WTC11 (cell line): Measurements from ENCODE around the gene GPD1L.

Source experiments
- MAX ChIP-seq: sonication (generic); formaldehyde crosslinking; IDR thresholded peaks from 2 replicates; pipeline ENCODE4 v1.8.0; 2022; ENCODE audit warnings: mild to moderate bottlenecking, missing genetic modification reagents
- MXD4 ChIP-seq: fragments of 250-450 bp; sonication (Bioruptor Pico); IDR thresholded peaks from 2 replicates; pipeline ENCODE4 v1.8.0; 2021; ENCODE audit warnings: mild to moderate bottlenecking, moderate library complexity, borderline replicate concordance
- NFE2L1 ChIP-seq: sonication (generic); formaldehyde crosslinking; IDR thresholded peaks from 2 replicates; pipeline ENCODE4 v1.8.1; 2023; ENCODE audit warnings: missing genetic modification reagents
- NR2C2 ChIP-seq: sonication (generic); formaldehyde crosslinking; IDR thresholded peaks from 2 replicates; pipeline ENCODE4 v1.8.0; 2022; ENCODE audit warnings: mild to moderate bottlenecking, missing genetic modification reagents
- PRDM15 ChIP-seq: sonication (generic); formaldehyde crosslinking; IDR thresholded peaks from 2 replicates; pipeline ENCODE4 v1.8.0; 2022; ENCODE audit warnings: missing genetic modification reagents
- SP1 ChIP-seq: sonication (generic); formaldehyde crosslinking; conservative IDR thresholded peaks from 2 replicates; pipeline ENCODE4 v1.8.1; 2022; ENCODE audit warnings: missing genetic modification reagents
- ZNF121 ChIP-seq: sonication (generic); formaldehyde crosslinking; IDR thresholded peaks from 2 replicates; pipeline ENCODE4 v1.8.0; 2023; ENCODE audit warnings: missing genetic modification reagents
- ZNF425 ChIP-seq: fragments of 250-450 bp; sonication (Bioruptor Pico); conservative IDR thresholded peaks from 2 replicates; pipeline ENCODE4 v1.9.0; 2021; ENCODE audit warnings: mild to moderate bottlenecking
- TF ChIP-seq, protein P1 (sequence below): fragments of 200-600 bp; IDR thresholded peaks from 2 replicates; pipeline ENCODE4 v1.8.0; 2022; ENCODE audit warnings: antibody characterized with exemption
- TF ChIP-seq, protein P2 (sequence below): sonication (generic); formaldehyde crosslinking; IDR thresholded peaks from 2 replicates; pipeline ENCODE4 v1.8.1; 2023; ENCODE audit warnings: mild to moderate bottlenecking, missing genetic modification reagents, borderline replicate concordance
- TF ChIP-seq, protein P3 (sequence below): sonication (generic); formaldehyde crosslinking; IDR thresholded peaks from 2 replicates; pipeline ENCODE4 v1.8.1; 2022; ENCODE audit warnings: low read depth, missing genetic modification reagents, borderline replicate concordance

- TF ChIP-seq ZNF425 (CRISPR knock-in tag): no peak
- no peak for TF ChIP-seq NR2C2 (CRISPR knock-in tag)
- no peak for TF ChIP-seq NFE2L1
- TF ChIP-seq ZNF121 (CRISPR knock-in tag): no peak
- TF ChIP-seq MAX (CRISPR knock-in tag): no peak
- TF ChIP-seq, protein P1, sequence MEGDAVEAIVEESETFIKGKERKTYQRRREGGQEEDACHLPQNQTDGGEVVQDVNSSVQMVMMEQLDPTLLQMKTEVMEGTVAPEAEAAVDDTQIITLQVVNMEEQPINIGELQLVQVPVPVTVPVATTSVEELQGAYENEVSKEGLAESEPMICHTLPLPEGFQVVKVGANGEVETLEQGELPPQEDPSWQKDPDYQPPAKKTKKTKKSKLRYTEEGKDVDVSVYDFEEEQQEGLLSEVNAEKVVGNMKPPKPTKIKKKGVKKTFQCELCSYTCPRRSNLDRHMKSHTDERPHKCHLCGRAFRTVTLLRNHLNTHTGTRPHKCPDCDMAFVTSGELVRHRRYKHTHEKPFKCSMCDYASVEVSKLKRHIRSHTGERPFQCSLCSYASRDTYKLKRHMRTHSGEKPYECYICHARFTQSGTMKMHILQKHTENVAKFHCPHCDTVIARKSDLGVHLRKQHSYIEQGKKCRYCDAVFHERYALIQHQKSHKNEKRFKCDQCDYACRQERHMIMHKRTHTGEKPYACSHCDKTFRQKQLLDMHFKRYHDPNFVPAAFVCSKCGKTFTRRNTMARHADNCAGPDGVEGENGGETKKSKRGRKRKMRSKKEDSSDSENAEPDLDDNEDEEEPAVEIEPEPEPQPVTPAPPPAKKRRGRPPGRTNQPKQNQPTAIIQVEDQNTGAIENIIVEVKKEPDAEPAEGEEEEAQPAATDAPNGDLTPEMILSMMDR: no peak
- TF ChIP-seq, protein P2, sequence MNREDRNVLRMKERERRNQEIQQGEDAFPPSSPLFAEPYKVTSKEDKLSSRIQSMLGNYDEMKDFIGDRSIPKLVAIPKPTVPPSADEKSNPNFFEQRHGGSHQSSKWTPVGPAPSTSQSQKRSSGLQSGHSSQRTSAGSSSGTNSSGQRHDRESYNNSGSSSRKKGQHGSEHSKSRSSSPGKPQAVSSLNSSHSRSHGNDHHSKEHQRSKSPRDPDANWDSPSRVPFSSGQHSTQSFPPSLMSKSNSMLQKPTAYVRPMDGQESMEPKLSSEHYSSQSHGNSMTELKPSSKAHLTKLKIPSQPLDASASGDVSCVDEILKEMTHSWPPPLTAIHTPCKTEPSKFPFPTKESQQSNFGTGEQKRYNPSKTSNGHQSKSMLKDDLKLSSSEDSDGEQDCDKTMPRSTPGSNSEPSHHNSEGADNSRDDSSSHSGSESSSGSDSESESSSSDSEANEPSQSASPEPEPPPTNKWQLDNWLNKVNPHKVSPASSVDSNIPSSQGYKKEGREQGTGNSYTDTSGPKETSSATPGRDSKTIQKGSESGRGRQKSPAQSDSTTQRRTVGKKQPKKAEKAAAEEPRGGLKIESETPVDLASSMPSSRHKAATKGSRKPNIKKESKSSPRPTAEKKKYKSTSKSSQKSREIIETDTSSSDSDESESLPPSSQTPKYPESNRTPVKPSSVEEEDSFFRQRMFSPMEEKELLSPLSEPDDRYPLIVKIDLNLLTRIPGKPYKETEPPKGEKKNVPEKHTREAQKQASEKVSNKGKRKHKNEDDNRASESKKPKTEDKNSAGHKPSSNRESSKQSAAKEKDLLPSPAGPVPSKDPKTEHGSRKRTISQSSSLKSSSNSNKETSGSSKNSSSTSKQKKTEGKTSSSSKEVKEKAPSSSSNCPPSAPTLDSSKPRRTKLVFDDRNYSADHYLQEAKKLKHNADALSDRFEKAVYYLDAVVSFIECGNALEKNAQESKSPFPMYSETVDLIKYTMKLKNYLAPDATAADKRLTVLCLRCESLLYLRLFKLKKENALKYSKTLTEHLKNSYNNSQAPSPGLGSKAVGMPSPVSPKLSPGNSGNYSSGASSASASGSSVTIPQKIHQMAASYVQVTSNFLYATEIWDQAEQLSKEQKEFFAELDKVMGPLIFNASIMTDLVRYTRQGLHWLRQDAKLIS (CRISPR knock-in tag): no peak
- TF ChIP-seq MXD4 (CRISPR knock-in tag): no peak
- no peak for TF ChIP-seq SP1 (CRISPR knock-in tag)
- no peak for TF ChIP-seq PRDM15 (CRISPR knock-in tag)
- TF ChIP-seq, protein P3, sequence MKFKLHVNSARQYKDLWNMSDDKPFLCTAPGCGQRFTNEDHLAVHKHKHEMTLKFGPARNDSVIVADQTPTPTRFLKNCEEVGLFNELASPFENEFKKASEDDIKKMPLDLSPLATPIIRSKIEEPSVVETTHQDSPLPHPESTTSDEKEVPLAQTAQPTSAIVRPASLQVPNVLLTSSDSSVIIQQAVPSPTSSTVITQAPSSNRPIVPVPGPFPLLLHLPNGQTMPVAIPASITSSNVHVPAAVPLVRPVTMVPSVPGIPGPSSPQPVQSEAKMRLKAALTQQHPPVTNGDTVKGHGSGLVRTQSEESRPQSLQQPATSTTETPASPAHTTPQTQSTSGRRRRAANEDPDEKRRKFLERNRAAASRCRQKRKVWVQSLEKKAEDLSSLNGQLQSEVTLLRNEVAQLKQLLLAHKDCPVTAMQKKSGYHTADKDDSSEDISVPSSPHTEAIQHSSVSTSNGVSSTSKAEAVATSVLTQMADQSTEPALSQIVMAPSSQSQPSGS: no peak
Measured at GRCh38 chr3:32098528-32098927, 7.9 kb upstream of the GPD1L start.
